Neural cell (in vitro differentiated cells): ENCODE results near the gene AKR1B15. TPM values are rescaled to one million over a fixed set of nuclear protein-coding genes. Genes with fewer than 3 reads are reported as not detected.

Experiments used
- H2AFZ ChIP-seq: fragments of 200-600, 300-800 bp; sonication (generic), shearing (Covaris generic); 2 replicates; pipeline ENCODE4 v1.6.0; 2014; ENCODE audit warnings: low read depth, mild to moderate bottlenecking, antibody characterized with exemption, low read length, moderate library complexity
- H3F3A ChIP-seq: fragments of 200-600 bp; shearing (Covaris generic); 2 replicates; pipeline ENCODE4 v1.6.1; 2016; ENCODE audit warnings: mild to moderate bottlenecking, moderate library complexity, mixed read lengths, antibody characterized with exemption, low read length; ENCODE audit not compliant: insufficient read depth, poor library complexity, severe bottlenecking
- H3K27ac ChIP-seq: fragments of 200-600, 300-800 bp; sonication (generic), shearing (Covaris generic); 2 replicates; pipeline ENCODE4 v1.5.1; 2014; ENCODE audit warnings: mild to moderate bottlenecking, low read length, moderate library complexity
- H3K27me3 ChIP-seq: fragments of 300-800, 200-600 bp; sonication (generic), shearing (Covaris generic); 2 replicates; pipeline ENCODE4 v1.6.0; 2014; ENCODE audit warnings: mild to moderate bottlenecking, low read depth, low read length, moderate library complexity; ENCODE audit not compliant: insufficient read depth
- H3K36me3 ChIP-seq: fragments of 300-800, 200-600 bp; sonication (generic), shearing (Covaris generic); 2 replicates; pipeline ENCODE4 v1.5.1; 2014; ENCODE audit warnings: mild to moderate bottlenecking, antibody characterized with exemption, low read length, moderate library complexity; ENCODE audit not compliant: insufficient read depth
- H3K4me2 ChIP-seq: fragments of 300-800, 200-600 bp; sonication (generic), shearing (Covaris generic); 2 replicates; pipeline ENCODE4 v1.6.0; 2014; ENCODE audit warnings: mild to moderate bottlenecking, low read length
- H3K4me3 ChIP-seq: fragments of 300-800, 200-600 bp; sonication (generic), shearing (Covaris generic); 2 replicates; pipeline ENCODE4 v1.5.1; 2014; ENCODE audit warnings: mild to moderate bottlenecking, low read length, moderate library complexity
- H3K79me2 ChIP-seq: fragments of 200-600 bp; shearing (Covaris generic); replicated peaks from 2 replicates; pipeline ENCODE4 v1.6.0; 2014; ENCODE audit warnings: mild to moderate bottlenecking, low read length, moderate library complexity; ENCODE audit not compliant: insufficient read depth
- H3K9ac ChIP-seq: fragments of 300-800, 200-600 bp; sonication (generic), shearing (Covaris generic); 2 replicates; pipeline ENCODE4 v1.6.1; 2016; ENCODE audit warnings: mild to moderate bottlenecking, low read length, mixed read lengths
- H3K9me2 ChIP-seq: fragments of 200-600 bp; shearing (Covaris generic); 2 replicates; pipeline ENCODE4 v1.6.1; 2016; ENCODE audit warnings: mild to moderate bottlenecking, low read length, mixed read lengths; ENCODE audit not compliant: insufficient read depth
- H3K9me3 ChIP-seq: fragments of 200-600, 300-800 bp; sonication (generic), shearing (Covaris generic); 2 replicates; pipeline ENCODE4 v1.6.1; 2016; ENCODE audit warnings: mild to moderate bottlenecking, mixed run types, low read length, moderate library complexity, mixed read lengths
- H4K20me1 ChIP-seq: fragments of 200-600 bp; shearing (Covaris generic); 2 replicates; pipeline ENCODE4 v1.6.1; 2016; ENCODE audit warnings: mild to moderate bottlenecking, mixed run types; ENCODE audit not compliant: insufficient read depth
- CTCF ChIP-seq: fragments of 450-650 bp; IDR thresholded peaks from 2 replicates; pipeline ENCODE4 v1.5.1; 2014; ENCODE audit warnings: antibody characterized with exemption, mild to moderate bottlenecking, moderate library complexity; ENCODE audit not compliant: poor library complexity, severe bottlenecking
- EP300 ChIP-seq: fragments of 450-650 bp; conservative IDR thresholded peaks from 2 replicates; pipeline ENCODE4 v1.6.1; 2014; ENCODE audit warnings: antibody characterized with exemption, mild to moderate bottlenecking, moderate library complexity; ENCODE audit not compliant: poor library complexity, severe bottlenecking
- EZH2 ChIP-seq: fragments of 200-600, 300-800 bp; shearing (Covaris generic), sonication (generic); IDR thresholded peaks from 2 replicates; pipeline ENCODE4 v1.6.1; 2014; ENCODE audit warnings: antibody characterized with exemption, low read length, borderline replicate concordance, mild to moderate bottlenecking; ENCODE audit not compliant: insufficient read depth, poor library complexity, severe bottlenecking
- MXI1 ChIP-seq: fragments of 450-650 bp; conservative IDR thresholded peaks from 2 replicates; pipeline ENCODE4 v1.6.1; 2014; ENCODE audit warnings: antibody characterized with exemption, mild to moderate bottlenecking; ENCODE audit not compliant: poor library complexity, severe bottlenecking
- POLR2AphosphoS5 ChIP-seq: IDR thresholded peaks from 2 replicates; pipeline ENCODE4 v1.6.1; 2012
- RAD21 ChIP-seq: fragments of 450-650 bp; conservative IDR thresholded peaks from 2 replicates; pipeline ENCODE4 v1.6.1; 2014; ENCODE audit warnings: antibody characterized with exemption, mild to moderate bottlenecking, moderate library complexity
- REST ChIP-seq: IDR thresholded peaks from 2 replicates; pipeline ENCODE4 v1.6.1; 2012; ENCODE audit warnings: borderline replicate concordance
- SMC3 ChIP-seq: fragments of 450-650 bp; conservative IDR thresholded peaks from 2 replicates; pipeline ENCODE4 v1.6.1; 2014; ENCODE audit warnings: antibody characterized with exemption, mild to moderate bottlenecking, moderate library complexity; ENCODE audit not compliant: poor library complexity
- TAF1 ChIP-seq: IDR thresholded peaks from 2 replicates; pipeline ENCODE4 v1.6.1; 2012; ENCODE audit warnings: low read depth
- polyA plus RNA-seq: library from polyadenylated mRNA; depleted of rRNA; stranded (reverse); fragments of >200 nt; gene quantifications from 2 replicates; pipeline ENCODE4 v1.2.3, GENCODE V29; 2014

Gene AKR1B15
- polyA plus RNA-seq, 1 donor from 2014 or later, result not detected

- Histone ChIP-seq H3K4me2 (no peak overlapping the region), H2AFZ (no peak overlapping the region)
- TF ChIP-seq CTCF, result no peak
- TF ChIP-seq EZH2, result no peak
These were observed 70.0 kb downstream of the AKR1B15 start for GRCh38 chr7:134618756-134619530.

GRCh38 chr7:134619627-134620331 lies 70.9 kb downstream of the AKR1B15 start:
- Histone ChIP-seq H3K36me3 (no peaks in the 10 kb centered on the region), H4K20me1 (no peaks in the 10 kb centered on the region), H3K27me3 (no peaks in the 10 kb centered on the region), H2AFZ (no peak overlapping the region), H3K27ac (no peak overlapping the region), H3K9me2 (no peaks in the 10 kb centered on the region), H3F3A (no peaks in the 10 kb centered on the region), H3K79me2 (no peaks in the 10 kb centered on the region), H3K4me2 (no peak overlapping the region), H3K9ac (no peak overlapping the region), H3K9me3 (no peaks in the 10 kb centered on the region), H3K4me3 (no peak overlapping the region)
- TF ChIP-seq MXI1 (no peak), TAF1 (no peak), SMC3 (no peak), REST (no peak), CTCF (no peak), POLR2AphosphoS5 (no peak), RAD21 (no peak), EZH2 (no peak), EP300 (no peak)

More at GRCh38 chr7:134618756-134619530, 70.0 kb downstream of the AKR1B15 start:
- no peak overlapping the region for H3K4me3 ChIP-seq
- no peaks in the 10 kb centered on the region for H3K36me3 ChIP-seq
- H4K20me1 ChIP-seq, result no peaks in the 10 kb centered on the region
- no peak overlapping the region for H3K9ac ChIP-seq
- H3K9me2 ChIP-seq, result no peaks in the 10 kb centered on the region
- no peak overlapping the region for H3K27ac ChIP-seq
- H3F3A ChIP-seq, result no peaks in the 10 kb centered on the region
- no peaks in the 10 kb centered on the region for H3K9me3 ChIP-seq
- no peaks in the 10 kb centered on the region for H3K27me3 ChIP-seq
- no peaks in the 10 kb centered on the region for H3K79me2 ChIP-seq
